Measurements from ENCODE around the gene SHROOM3.

Gene SHROOM3

DNA sequence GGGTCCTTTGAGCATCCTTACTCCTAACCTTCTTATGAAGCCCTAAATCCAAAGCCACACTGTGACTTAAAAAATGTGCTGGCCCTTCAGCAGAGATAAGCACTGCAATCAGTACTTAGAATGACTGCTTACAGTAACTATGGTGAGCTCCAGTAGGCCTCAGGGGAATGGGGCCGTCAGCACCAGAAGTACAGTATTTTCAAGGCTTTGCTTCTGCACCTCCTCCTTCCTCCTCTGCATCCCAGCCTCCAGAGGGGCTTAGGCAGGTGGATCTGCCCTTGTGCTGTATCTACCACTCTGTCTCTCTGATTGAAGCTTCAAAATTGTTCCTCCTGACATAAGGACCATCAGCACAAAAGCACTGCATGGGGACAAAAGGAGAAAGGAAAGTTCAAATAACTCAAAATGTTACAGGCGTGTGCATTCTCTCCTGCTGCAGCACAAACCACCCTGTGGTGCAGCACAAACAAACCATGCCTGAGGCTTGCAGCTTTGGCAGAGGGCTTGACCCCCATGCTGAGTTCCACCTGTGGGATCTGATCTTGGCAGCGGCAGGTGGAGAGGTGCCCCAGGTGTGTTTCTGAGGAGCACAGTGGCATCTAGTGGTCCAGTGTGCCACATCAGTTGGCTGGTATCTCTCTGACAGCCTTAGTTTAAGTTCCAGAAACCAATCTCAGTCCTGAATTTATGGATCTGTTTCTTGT is 298.2 kb downstream of the SHROOM3 start:
- no peak for DNase-seq

DNA sequence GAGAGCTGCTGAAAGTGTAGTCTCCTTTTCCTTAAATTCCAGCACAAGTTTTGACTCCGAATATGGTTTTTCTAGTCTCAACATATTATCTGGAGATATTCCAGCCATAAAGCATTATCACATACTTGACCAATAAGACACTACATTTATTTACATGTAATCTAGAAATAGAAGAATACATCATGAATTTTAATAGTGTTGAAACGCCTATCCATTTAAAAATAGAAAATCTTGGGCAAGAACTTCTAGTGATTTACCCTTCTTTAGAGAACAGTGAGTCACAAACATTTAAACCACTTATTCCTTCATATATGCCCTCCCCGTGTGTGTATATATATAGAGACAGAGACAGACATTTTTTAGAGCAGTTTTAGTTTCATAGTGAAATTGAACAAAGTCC is 301.4 kb downstream of the SHROOM3 start:
- DNase-seq, result no peak

DNA sequence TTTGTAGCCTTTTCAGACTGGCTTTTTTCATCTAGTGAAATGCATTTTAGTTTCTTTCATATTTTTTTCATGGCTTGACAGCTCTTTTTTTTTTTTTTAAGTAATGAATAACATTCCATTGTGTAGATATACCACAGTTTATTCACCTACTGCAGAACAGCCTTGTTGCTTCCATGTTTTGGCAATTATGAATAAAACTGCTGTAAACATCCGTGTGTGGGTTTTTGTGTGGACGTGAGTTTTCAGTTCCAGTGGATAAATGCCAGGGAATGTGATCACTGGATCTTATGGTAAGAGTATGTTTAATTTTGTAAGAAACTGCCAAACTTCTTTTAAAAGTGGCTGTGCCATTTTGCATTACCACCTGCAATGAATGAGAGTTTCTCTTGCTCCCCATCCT is 302.2 kb downstream of the SHROOM3 start:
- DNase-seq, result no peak

DNA sequence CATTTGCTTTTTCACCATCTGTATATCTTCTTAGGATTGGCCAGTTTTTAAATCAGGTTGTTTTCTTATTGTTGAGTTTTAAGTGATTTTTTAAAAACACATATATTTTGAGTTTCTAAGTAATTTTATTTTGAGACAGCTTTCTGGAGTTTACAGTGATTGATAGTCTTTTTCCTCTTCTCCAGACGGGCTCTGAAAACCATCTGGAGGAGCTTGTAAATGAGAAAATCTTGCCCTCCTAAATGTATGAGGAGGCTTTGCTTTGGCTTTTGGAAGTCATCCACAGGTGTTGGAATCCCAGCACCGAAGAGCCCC is 302.7 kb downstream of the SHROOM3 start:
- DNase-seq, result no peak

DNA sequence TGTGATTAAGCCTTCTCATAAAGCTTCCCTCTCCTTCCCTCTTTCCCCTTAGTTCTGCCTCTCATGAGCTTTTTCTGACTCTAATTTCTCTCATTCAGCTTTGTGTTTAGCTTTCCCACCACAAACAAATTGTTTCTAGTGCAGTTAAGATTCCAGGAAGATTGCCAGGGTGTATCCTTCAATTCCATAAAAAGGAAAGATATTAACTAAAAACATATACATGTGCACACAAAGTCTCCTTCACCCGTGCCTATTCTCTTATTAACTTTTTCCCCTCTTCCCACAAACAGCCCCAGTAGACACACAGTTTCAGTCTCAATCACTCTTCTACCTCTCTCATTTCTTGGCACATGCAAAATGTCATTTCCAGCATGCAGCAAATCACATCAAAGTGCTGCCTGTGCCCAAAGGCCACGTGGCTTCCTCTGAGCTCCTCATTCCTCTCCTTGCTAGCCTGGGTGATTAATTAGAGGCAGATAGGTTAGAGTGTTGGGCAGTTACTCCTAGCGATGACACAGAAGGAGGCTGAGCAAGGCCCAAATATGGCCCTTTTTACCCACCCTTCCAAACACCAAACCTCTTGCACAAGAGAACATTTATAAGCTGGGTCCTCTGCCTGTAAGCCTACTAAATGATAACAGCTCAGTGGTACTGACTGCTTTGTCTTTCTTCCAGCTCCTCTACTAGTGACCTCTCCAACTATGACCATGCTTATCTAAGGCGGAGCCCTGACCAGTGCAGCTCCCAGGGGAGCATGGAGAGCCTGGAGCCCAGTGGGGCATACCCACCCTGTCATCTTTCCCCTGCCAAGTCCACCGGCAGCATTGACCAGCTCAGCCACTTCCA is 303.3 kb downstream of the SHROOM3 start:
- no peak for DNase-seq

DNA sequence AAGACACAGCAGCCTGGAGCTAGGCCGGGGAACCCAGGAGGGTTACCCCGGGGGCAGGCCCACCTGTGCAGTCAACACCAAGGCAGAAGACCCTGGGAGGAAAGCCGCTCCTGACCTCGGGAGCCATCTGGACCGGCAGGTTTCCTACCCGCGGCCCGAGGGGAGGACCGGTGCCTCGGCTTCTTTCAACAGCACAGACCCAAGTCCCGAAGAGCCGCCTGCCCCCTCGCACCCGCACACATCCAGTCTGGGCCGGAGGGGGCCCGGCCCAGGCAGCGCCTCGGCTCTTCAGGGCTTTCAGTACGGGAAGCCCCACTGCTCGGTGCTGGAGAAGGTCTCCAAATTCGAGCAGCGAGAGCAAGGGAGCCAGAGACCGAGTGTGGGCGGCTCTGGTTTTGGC is 305.2 kb downstream of the SHROOM3 start:
- DNase-seq, result no peak

DNA sequence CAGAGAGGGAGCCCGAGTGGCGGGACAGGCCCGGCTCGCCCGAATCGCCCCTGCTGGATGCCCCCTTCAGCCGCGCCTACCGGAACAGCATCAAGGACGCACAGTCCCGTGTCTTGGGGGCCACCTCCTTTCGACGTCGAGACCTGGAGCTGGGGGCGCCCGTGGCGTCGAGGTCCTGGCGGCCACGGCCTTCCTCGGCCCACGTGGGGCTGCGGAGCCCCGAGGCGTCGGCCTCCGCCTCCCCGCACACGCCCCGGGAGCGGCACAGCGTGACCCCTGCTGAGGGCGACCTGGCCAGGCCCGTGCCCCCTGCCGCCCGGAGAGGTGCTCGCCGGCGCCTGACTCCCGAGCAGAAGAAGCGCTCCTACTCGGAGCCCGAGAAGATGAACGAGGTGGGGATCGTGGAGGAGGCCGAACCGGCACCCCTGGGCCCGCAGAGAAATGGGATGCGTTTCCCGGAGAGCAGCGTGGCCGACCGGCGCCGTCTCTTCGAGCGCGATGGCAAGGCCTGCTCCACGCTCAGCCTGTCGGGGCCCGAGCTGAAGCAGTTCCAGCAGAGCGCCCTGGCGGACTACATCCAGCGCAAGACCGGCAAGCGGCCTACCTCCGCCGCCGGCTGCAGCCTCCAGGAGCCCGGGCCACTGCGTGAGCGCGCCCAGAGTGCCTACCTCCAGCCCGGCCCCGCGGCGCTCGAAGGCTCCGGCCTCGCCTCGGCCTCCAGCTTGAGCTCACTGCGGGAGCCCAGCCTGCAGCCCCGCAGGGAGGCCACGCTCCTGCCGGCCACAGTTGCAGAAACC is 306.0 kb downstream of the SHROOM3 start:
- DNase-seq, result no peak

DNA sequence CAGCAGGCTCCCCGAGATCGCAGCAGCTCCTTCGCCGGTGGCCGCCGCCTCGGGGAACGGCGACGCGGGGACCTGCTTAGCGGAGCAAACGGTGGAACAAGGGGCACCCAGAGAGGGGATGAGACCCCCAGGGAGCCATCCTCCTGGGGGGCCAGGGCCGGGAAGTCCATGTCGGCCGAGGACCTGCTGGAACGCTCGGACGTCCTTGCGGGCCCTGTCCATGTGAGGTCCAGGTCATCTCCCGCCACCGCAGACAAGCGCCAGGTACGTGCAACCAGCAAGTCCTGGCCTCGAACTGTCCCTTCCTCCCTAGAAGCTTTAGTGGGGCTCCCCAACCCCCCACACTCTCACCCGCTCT is 306.6 kb downstream of the SHROOM3 start:
- DNase-seq, result no peak

DNA sequence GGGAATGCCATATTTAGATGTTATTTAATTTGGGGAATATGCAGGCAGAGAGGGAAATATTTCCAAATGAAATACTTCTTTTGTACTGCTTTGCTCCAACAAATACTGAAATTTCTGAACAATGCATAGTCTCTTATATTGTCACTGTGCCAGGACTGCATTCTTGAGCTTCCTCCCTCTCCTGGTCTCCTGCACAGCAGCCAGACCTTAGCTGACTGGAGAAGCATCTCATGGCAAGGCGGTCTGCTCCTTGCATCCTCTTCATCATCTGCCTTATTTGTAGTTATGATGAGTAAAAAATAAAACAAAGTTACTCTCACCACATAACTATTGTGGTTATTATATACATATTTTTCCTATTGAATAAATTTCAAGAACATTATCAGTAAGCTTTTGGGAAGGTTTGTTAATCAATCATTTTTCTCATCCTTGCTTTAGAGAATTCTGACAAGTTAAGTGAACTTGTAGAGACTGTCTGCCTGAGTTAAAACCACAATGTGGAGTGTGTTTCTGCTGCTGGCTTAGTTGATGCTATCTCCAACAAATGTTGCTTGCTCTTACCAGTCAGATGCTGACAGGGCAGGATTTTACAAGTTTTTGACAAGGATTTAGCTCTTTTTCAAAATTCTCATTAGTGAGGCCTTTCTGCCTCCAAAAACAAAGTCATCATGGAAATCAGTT is 309.4 kb downstream of the SHROOM3 start:
- DNase-seq, result no peak

DNA sequence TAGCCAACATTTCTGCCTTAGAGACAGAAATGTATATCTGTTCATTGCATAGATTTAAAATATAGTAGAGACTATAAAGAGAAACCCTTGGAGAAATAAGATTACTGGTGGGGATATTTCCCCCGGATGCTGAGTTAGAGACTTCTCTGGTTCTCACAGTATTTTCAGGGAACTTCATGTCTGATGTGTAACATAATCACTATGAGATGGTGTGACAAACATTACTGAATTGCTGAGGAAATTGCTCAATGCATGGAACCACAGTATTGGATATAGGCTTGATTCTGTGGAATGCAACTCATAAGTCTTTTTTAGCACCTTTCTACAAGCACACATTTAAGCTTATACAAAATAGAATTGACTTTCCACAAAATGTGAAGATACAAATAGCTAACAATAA is 310.2 kb downstream of the SHROOM3 start:
- DNase-seq, result no peak

DNA sequence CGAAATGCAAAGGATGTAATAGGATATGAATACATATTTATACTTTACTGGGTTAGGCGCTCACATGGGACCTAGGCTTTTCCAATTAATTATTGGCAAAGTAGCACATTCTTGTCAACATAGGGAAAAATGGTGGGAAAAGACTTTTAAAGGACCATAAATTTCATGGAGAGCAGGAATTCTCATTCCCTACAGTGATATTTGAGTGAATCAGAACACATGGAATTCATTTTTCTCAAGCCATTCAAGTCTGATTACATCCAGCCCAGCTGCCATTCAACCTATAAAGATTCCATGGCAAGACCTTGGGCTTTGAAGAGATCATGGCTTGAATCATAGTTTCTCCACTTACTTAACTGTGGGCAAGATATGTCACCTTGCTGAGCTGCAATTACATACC is 312.5 kb downstream of the SHROOM3 start:
- DNase-seq, result no peak

DNA sequence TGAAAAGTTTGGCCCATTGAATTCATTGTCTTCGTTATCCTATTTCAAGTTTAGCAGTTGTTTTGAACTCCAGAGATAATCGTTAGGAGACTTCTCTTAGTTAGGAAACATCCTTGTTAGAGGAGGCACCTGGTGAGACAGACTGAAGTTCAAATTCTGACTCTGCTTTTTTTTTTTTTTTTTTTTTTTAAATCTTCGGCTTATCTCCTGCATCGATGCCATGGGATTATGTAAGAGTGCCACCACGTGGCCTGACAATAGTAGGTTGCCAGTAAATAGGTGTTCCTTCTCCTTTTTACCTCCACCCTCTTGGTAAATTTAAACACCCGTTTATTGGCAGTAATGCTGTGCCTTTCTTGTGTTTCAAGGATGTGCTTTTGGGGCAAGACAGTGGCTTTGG is 313.6 kb downstream of the SHROOM3 start:
- DNase-seq, result no peak

DNA sequence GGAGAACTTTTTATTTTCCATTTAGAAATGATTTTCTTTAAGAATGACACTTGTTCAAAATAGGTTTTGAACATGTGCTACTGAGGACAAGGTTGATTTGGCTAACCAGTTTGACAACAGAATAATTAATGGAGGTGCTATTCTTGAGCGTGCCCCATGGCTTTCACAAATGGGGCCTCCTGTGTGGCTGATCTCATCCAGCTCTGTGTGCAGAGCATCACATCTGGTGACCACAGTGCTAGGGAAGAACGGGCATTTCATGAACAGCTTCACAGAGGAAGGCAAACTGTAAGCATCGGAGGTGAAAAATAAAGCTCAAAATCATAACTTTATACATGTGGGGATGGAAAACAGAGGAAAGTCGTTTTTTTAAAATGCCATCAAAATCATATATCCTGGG is 314.3 kb downstream of the SHROOM3 start:
- no peak for DNase-seq

DNA sequence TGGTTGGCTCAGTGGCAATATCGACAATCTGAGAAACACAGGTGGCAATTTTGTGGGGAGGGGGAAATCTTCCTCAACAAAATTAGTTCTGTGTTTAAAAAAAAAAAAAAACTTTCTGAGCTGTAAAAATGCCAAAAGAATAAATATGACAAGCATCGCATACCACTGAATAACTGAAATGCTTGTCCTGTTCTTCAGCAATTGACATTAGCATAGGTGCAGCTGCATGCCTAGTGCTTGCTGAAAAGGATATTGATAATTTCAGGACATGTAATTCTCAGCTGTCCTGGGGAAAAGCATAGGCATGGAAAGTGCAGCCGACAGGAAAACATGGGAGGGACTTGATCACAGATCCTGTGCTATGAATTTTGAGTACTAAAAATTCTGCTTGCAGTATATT is 315.7 kb downstream of the SHROOM3 start:
- no peak for DNase-seq

DNA sequence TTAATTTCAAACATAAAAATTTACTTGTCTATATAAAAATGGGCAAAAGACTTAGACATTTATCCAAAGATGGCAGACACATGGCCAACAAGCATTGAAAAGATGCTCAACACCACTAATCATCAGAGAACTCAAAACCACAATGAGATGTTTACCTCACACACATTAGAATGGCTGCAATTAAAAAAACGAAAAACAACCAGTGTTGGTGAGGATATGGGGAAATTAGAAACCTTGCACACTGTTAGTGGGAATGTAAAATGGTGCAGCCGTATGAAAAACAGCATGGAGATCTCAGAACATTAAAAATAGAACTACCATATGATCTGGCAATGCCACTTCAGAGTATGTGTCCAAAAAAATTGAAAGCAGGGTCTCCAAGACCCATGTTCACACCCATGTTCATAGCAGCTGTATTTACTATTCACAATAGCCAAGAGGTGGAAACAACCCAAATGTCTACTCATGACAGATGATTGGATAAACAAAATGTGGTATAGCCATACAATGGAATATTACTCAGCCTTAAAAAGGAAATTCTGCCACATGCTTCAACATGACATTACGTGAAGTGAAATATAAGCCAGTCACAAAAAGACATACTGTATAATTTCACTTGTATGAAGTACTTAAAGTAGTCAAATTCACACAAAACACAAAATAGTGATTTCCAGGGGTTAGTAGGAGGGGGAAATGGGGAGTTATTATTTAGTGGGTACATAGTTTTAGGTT is 316.7 kb downstream of the SHROOM3 start:
- no peak for DNase-seq

DNA sequence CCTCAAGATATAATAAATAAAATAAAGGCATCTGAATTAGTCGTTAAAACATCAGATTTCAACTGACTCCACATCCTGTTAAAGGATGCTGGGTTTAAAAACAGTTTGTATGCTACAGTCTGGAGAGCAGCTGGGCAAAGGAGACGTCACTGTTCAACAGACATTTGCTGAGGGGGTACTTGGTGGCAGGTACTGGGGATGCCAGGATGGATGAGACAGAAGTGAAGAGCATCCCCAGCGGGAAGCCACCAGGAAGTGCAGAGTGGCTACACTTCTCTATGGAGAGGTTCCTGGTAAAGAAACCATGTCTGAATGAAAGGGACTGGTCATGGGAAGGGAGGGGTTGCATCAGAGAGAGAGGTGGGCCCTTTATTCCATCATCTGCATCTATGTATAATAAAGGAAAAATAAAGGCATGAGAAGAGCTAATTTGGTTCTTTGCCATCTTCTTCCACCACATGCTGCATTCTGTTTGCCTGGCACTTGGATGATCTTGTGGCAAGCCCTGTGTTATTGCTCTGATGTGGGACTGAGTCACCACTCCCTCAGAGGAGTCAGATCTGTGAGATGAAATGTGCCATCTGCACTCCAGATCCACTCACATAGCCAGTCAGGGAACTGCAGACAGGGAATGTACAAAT is 318.0 kb downstream of the SHROOM3 start:
- DNase-seq, result no peak

DNA sequence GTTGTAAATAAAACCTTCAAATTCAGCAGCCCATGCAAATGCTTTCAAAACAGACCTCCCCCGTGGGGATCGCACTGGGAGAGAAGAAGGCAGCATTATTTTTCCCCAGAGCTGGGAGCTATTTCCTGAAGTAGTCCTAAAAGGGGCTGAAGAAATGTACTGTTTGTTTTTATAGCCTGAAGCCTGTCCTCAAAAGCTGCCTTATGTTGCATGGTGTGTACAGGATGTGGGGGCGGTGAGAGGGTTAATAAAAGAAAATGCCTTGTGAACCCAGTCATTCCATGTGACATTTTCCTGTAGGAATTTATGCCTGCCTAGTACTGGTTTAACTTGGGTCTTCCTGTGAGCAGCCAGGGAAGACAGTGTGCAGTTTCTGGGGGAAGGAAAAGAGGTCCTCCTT is 318.8 kb downstream of the SHROOM3 start:
- DNase-seq, result no peak

DNA sequence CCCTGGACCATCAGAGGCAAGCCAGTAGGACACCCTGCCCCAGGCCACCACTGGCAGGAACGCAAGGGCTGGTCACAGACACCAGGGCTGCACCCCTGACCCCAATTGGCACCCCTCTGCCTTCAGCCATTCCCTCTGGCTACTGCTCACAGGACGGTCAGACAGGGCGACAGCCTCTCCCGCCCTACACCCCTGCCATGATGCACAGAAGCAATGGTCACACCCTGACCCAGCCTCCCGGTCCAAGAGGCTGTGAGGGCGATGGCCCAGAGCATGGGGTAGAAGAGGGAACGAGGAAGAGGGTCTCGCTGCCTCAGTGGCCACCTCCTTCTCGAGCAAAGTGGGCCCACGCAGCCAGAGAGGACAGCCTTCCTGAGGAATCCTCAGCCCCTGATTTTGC is 319.4 kb downstream of the SHROOM3 start:
- DNase-seq, result no peak

DNA sequence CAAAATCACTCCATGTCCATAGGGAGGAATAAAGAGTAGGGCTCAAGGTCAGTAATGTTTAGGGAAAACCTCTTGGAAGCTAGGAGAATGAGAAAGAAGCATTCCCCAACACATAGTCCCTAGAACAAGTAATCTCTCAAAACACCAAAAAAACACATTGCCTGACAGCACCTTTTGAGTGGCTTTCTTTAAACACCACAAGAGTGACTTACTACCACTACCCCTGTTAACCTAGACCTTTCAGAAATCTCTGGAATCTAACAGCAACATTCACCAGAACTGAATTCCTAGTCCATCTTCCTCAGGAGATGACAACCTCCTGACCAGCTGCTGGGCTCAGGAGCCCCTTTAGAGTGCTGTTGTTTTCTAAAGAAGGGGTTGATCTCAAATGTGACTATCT is 320.7 kb downstream of the SHROOM3 start:
- no peak for DNase-seq

DNA sequence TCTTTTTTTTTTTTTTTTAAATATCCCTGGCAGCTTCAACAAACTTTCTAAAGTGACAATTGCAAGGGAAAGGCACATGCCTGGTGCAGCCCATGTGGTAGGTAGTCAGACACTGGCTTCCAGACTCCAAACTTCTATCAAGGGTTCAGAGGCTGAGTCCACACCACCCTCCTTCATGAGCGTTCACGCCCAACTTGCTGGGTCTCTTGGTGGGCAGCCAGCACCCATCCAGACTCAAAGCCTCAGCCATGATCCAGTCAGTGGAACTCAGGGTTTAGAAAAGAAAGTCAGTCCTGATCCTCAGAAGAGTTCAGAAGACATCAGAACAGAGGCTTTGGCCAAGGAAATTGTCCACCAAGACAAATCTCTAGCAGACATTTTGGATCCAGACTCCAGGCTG is 321.4 kb downstream of the SHROOM3 start:
- DNase-seq, result no peak

DNA sequence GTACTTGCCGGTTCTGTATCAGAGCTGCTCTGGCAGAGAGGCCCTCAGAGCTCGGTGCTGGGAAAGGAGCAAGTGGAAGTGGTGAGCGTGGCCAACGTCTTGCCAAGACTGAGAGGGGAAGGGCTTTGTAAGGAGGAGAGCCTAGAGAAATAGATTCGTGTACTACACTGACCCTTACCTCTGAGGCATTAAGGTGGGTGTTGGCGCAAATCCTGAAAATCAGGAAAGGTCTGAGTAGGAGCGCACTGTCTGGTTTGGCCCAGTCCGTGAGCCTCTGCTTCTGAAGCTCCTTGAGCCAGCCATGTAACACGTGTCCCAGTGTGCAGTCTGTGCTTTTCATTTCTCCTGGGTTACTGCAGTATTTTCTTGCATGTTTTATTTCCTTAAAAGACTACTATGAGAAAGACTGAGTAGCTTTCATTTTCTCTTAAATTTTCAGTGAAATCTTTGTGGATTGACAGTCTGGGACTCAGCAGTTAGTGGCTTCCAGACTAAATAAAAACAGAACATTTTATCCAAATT is 322.4 kb downstream of the SHROOM3 start:
- no peak for DNase-seq

DNA sequence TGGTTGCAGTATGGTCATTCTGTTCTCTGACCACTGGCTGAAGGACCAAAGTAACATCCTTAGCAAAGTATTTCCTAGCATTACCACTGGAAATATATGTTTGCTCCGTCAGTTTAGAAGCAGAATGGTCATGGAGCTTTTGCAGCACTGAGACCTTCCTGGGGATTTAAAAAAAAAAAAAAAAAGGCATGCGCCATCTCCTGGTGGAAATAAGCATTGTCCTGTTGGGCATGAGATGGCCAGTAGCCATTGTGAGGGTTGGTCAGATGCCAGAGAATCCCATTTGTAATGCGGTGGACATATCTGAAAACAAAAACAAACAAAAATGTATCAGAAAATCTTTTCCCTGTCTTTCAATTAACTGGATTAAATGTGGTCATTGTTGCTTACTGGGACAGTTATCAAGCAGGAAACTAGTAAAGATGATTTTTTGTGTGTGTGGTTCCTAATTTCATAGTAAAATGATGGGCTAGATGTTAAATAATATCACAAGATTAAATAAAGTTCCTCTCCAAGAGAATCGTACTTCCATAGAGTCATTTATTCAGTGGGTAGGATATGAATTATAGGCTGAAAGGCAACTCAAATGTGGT is 323.4 kb downstream of the SHROOM3 start:
- DNase-seq, result no peak

Data from CD4-positive, alpha-beta T cell treated with Interleukin-4 for 1 hour (primary cell).